Measurements from ENCODE around the gene LSM11. TPM values are rescaled to one million over a fixed set of nuclear protein-coding genes. Genes with fewer than 3 reads are reported as not detected.
"Not testable (repeated sequence)": the region's sequence is repeated elsewhere in the genome, so short reads cannot be mapped to it uniquely, and the experiment has no call there.

Gene LSM11
- 6.9 and 7.1 TPM in 2 replicates for total RNA-seq

- peak; percentile 45 to 87 for DNase-seq (ENCODE audit: low read depth in 2 of 2)
Observed at GRCh38 chr5:157743163-157744050, at the start of gene LSM11. Gene LSM11 (plus strand): TSS chr5:157743712. CDS start chr5:157743751, 39 bp downstream.

DNA sequence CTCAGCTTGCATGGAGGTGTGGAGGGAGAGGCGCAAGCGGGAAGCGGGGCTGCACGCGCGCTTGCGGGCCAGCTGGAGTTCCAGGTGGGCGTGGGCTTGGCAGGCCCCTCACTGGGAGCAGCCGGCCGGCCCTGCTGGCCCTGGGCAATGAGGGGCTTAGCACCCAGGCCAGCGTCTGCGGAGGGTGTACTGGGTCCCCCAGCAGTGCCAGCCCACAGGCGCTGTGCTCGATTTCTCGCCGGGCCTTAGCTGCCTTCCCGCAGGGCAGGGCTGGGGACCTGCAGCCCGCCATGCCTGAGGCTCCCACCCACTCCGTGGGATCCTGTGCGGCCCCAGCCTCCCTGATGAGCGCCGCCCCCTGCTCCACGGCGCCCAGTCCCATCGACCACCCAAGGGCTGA is 49.7 kb upstream of the LSM11 start:
- DNase-seq (ENCODE audit: low read depth in 2 of 2) = not testable (repeated sequence)

GRCh38 chr5:157696154-157696553 is 47.4 kb upstream of the LSM11 start:
- not testable (repeated sequence) for DNase-seq (ENCODE audit: low read depth in 2 of 2)

GRCh38 chr5:157698674-157699073 is 44.8 kb upstream of the LSM11 start:
- DNase-seq (ENCODE audit: low read depth in 2 of 2) = not testable (repeated sequence)

DNA sequence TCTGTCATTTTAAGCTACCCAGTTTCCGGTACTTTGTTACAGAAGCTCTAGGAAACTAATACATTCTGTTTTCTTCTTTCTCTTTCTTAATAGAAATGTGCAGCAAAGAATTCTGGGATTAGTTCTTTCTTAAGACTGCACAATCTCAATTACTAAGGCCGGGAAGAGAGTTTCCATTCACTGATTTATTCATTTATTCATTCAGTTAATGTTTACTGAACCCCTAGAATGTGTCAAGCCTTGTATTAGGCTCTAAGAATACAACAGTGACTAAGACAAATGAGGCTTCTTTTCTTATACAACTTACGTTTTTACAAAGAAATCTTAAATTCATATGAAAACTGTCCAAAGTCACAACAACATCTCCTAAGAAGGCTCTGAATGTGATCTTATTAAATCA is 39.8 kb upstream of the LSM11 start:
- no peak for DNase-seq (ENCODE audit: low read depth in 2 of 2)

DNA sequence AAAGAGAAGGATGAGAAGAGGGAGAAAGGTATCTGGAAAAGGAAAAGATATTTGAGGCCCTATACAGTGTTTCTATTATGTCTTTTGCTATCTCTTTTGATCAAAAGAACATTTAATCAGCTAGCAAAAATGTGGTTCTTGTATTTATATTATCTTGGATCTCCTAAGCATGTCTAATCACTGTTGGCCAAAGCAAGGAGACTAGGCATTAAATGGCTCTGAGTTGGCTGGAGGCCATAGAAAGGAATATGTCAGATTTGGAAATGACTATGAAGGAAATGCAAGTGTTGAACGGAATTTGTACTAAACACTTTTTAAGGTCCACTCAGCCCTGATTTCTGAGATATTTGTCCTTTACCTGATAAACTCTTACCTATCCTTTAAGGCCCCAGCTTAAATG is 34.6 kb upstream of the LSM11 start:
- DNase-seq (ENCODE audit: low read depth in 2 of 2) = no peak

DNA sequence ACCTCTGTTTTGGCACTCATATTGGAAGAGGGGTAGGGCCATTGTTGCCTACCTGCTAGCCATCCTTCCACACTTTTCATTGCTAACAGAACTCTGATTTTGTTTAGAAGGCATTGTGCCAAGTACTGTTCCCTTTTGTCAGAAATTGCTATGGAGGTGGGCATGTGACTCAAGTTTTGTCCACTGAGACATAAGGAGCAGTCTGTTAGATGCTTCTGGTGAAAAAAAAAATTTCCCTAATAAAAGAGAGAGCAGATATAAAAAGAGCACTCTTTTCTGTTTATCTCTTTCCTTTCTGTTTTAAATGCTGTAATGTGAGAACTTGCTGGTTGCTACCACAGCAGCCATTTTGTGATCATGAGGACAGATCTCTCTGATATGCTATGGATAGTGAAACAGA is 34.2 kb upstream of the LSM11 start:
- DNase-seq (ENCODE audit: low read depth in 2 of 2) = no peak

DNA sequence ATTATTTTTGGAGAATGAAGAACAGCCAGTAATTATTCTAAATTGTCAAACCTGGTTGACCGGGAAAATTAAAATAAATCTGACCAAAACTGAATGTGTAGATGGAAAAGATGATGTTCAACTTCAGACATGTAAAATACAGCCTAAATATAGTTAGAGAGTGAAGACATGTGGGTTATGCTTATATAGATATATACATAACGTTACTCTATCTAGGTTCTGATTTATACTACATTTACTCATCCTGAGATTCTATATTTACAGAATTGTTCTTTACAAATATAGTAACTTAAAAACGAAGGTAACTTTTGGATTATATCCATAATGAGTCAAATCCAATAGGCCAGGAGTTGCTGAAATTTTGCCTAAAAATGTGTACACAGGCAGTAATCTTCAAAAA is 33.1 kb upstream of the LSM11 start:
- DNase-seq (ENCODE audit: low read depth in 2 of 2) = no peak

DNA sequence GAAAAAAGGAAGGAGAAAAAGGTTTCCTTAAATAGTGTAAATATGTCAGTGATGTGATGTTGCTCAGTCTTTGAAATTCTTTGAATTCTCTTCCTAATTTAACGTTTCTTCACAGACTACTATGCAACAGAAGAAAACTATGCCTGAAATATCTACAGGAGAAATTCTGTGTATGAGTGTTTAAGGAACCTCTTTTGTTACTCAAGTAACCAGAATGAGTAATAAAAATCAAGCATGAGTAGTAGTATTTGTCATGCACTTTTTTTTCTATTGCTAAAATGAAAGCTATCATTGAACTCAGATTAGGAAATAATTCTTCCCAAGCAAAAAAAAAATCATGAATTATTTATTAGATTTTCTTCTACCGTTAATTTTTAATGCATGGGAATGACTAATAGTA is 32.6 kb upstream of the LSM11 start:
- no peak for DNase-seq (ENCODE audit: low read depth in 2 of 2)

DNA sequence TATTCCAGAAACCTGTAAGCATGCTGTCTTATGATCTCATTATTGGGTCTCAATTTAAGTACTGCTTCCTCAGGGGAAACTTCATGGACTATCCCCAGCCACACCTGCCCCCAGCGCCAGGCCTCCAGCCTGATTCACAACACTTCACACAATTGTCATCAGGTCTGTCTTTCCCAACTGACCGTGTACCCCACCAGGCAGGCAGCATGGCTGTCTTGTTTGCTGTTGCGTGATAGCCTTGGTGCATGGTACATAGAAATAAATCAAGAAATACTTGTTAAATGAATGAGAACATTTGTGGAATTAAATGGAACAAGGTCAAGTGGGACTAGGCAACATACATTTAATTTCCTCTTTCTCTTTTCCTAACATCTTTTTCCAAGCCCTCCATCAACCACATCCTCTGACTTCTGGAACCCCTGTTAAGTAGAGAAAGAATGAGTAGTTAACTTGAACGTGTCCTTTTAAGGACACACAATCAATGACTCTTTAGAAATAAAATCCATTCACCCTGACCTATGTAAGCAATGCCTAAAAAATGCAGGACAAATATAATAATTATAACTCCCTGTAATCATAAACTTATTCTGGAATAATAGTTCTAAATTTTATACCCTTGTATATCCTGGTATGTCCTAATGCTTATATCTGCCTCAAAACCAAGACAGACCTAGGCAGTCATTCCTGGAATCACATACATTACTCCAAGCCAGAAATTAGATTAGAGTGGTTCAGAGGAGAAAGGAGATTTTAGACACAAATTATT is 29.5 kb upstream of the LSM11 start:
- DNase-seq (ENCODE audit: low read depth in 2 of 2) = no peak

GRCh38 chr5:157714596-157714864 is 29.0 kb upstream of the LSM11 start:
- DNase-seq (ENCODE audit: low read depth in 2 of 2) = no peak

- DNase-seq (ENCODE audit: low read depth in 2 of 2) = peak; percentile 32 to 70
Observed at GRCh38 chr5:157718519-157718918, 25.0 kb upstream of the LSM11 start.

GRCh38 chr5:157719245-157719644 is 24.3 kb upstream of the LSM11 start:
- DNase-seq (ENCODE audit: low read depth in 2 of 2) = no peak

GRCh38 chr5:157721159-157721558 is 22.4 kb upstream of the LSM11 start:
- DNase-seq (ENCODE audit: low read depth in 2 of 2) = no peak

DNA sequence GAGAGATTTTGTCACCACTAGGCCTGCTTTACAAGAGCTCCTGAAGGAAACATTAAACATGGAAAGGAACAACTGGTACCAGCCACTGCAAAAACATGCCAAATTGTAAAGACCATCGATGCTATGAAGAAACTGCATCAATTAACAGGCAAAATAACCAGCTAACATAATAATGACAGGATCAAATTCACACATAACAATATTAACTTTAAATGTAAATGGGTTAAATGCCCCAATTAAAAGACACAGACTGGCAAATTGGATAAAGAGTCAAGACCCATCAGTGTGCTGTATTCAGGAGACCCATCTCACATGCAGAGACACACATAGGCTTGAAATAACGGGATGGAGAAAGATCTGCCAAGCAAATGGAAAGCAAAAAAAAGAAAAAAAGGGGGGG is 20.6 kb upstream of the LSM11 start:
- DNase-seq (ENCODE audit: low read depth in 2 of 2) = not testable (repeated sequence)

DNA sequence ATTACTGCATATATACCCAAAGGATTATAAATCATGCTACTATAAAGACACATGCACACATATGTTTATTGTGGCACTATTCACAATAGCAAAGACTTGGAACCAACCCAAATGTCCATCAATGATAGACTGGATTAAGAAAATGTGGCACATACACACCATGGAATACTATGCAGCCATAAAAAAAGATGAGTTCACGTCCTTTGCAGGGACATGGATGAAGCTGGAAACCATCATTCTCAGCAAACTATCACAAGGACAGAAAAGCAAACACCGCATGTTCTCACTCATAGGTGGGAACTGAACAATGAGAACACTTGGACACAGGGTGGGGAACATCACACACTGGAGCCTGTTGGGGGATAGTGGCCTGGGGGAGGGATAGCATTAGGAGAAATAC is 16.9 kb upstream of the LSM11 start:
- DNase-seq (ENCODE audit: low read depth in 2 of 2) = not testable (repeated sequence)

DNA sequence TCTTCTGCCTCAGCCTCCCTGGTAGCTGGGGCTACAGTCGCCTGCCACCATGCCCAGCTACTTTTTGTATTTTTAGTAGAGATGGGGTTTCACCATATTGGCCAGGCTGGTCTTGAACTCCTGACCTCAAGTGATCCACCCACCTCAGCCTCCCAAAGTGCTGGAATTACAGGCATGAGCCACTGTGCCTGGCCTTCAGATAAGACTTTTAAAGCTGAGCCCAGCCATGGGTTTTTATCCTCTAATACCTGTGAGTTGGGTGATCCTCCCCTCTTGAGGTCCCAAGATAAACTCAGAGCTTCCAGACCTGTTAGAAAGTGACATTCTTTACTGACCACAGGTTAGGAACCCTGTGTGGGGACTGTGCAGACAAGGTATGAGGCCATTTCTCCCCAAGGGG is 15.7 kb upstream of the LSM11 start:
- DNase-seq (ENCODE audit: low read depth in 2 of 2) = not testable (repeated sequence)

- DNase-seq (ENCODE audit: low read depth in 2 of 2) = no peak
Observed at GRCh38 chr5:157729858-157730257, 13.7 kb upstream of the LSM11 start.

DNA sequence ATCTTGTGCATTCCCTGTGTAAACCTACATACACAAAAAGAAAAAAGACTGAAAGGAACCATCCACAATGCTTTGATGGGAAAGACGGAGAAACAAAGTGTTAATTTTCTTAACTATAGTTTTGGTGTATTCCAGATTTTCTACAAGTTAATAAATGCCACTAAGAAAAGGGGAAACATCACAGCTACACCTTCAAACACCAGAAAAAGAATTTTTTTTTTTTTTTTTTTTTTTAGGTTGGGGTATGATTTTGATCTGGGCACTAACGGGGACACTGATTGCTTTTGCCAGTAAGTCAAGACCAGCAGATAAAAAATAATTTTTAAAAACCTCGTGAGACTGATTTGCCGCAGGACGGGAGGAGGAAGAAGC is 12.6 kb upstream of the LSM11 start:
- DNase-seq (ENCODE audit: low read depth in 2 of 2) = no peak

- peak; percentile 89 to 94 for DNase-seq (ENCODE audit: low read depth in 2 of 2)
Observed at GRCh38 chr5:157731272-157732129, 12.0 kb upstream of the LSM11 start, which contains the start of gene THG1L. Gene THG1L (plus strand): TSS chr5:157731420. CDS start chr5:157731441, 21 bp downstream.

DNA sequence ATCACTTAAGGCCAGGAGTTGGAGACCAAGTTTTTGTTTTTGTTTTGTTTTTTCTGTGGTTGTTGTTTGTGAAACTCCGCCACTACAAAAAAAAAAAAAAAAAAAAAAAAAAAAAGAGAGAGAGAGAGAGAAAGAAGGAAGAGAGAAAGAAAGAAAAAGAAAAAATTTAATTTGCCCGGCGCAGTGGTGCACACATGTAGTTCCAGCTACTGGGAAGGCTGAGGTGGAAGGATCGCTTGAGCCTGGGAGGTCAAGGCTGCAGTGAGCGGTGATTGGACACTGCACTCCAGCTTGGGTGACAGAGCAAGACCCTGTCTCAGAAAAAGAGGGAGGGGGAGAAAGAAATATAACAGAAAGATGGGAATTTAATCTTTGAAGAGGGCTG is 11.4 kb upstream of the LSM11 start:
- no peak for DNase-seq (ENCODE audit: low read depth in 2 of 2)
